ENCODE data around the gene BABAM2. TPM values are rescaled to one million over a fixed set of nuclear protein-coding genes. Genes with fewer than 3 reads are reported as not detected.

Gene BABAM2
- total RNA-seq, 1 experiment from 2014 or later = 27.1 TPM

GRCh38 chr2:27976308-27976707 lies 85.8 kb downstream of the BABAM2 start:
- no peak overlapping the region for H2AK5ac ChIP-seq (ENCODE audit: insufficient read length, low read length)
- no peak overlapping the region for H2BK15ac ChIP-seq (ENCODE audit: low read depth, low read length)
- H3K56ac ChIP-seq (ENCODE audit: insufficient read length, low read depth, low read length) = no peak overlapping the region
- no peaks in the 10 kb centered on the region for H3K9me3 ChIP-seq (ENCODE audit: control insufficient read depth, low read depth, low read length)
- H3K4me2 ChIP-seq (ENCODE audit: insufficient read depth, insufficient read length, low read length) = no peak overlapping the region
- no peak overlapping the region for H4K8ac ChIP-seq (replicated peaks; ENCODE audit: insufficient read length, low read depth, low read length)
- TF ChIP-seq CTCF (conservative IDR thresholded peaks at IDR 0.05) = no peak
- H3K27ac ChIP-seq (ENCODE audit: insufficient read length, low read depth, low read length) = no peak overlapping the region
- no peaks in the 10 kb centered on the region for H3K27me3 ChIP-seq (ENCODE audit: insufficient read depth, low read length)
- H4K91ac ChIP-seq (ENCODE audit: insufficient read length, low read depth, low read length) = no peak overlapping the region
- H2BK20ac ChIP-seq (ENCODE audit: low read depth, low read length, poor library complexity, severe bottlenecking) = no peak overlapping the region
- H3K9me3 Mint-ChIP-seq = no peaks in the 10 kb centered on the region
- H3T11ph ChIP-seq (ENCODE audit: low read length) = no peak overlapping the region
- H2BK12ac ChIP-seq (ENCODE audit: insufficient read length, low read depth, low read length) = no peak overlapping the region
- H3K4me1 ChIP-seq (ENCODE audit: insufficient read depth, low read length) = peaks cover 3% of the 10 kb centered on the region; the same call in 1 of the 2 replicates
- H3K23ac ChIP-seq (ENCODE audit: insufficient read length, low read depth, low read length) = no peak overlapping the region
- no peaks in the 10 kb centered on the region for H3K23me2 ChIP-seq (ENCODE audit: insufficient read length, low read depth, low read length, poor library complexity, severe bottlenecking)
- H3K9ac ChIP-seq (ENCODE audit: extremely low read depth, insufficient read length, low read length) = no peak overlapping the region
- no peaks in the 10 kb centered on the region for H3K36me3 Mint-ChIP-seq (ENCODE audit: insufficient read depth in 1 of 3, low read depth in 3 of 3)
- no peak overlapping the region for H3K18ac ChIP-seq (ENCODE audit: insufficient read length, low read depth, low read length)
- no peak overlapping the region for H3K4ac ChIP-seq (ENCODE audit: low read depth, low read length)
- H2AFZ ChIP-seq (ENCODE audit: low read length) = no peak overlapping the region
- H4K5ac ChIP-seq (ENCODE audit: insufficient read length, low read depth, low read length) = no peak overlapping the region
- H3K79me1 ChIP-seq (ENCODE audit: insufficient read depth, low read depth, low read length, poor library complexity, severe bottlenecking) = no peaks in the 10 kb centered on the region
- no peaks in the 10 kb centered on the region for H3K27me3 Mint-ChIP-seq (ENCODE audit: low read depth)
- no peaks in the 10 kb centered on the region for H4K20me1 ChIP-seq (ENCODE audit: control insufficient read depth, insufficient read depth, insufficient read length)
- WGBS (ENCODE audit: extremely low coverage, insufficient read length, low lambda C conversion rate) = no CpG with 5 or more reads among the region's 1 CpG
- no peak overlapping the region for H2BK5ac ChIP-seq (ENCODE audit: insufficient read length, low read length)
- no peak for DNase-seq
- no peak overlapping the region for H3K14ac ChIP-seq (ENCODE audit: insufficient read depth, low read length)
- H2BK120ac ChIP-seq (ENCODE audit: low read depth, low read length, poor library complexity, severe bottlenecking) = no peak overlapping the region
- H3K4me3 Mint-ChIP-seq = no peak overlapping the region
- H3K27ac Mint-ChIP-seq = no peak overlapping the region
- peaks cover 9 to 10% of the 10 kb centered on the region in 2 experiments for H3K4me1 Mint-ChIP-seq
- no peaks in the 10 kb centered on the region for H3K79me2 ChIP-seq (ENCODE audit: insufficient read depth, low read length)

Data from H9 (cell line).